Measurements from ENCODE around the gene RUNX1. TPM values are rescaled to one million over a fixed set of nuclear protein-coding genes. Genes with fewer than 3 reads are reported as not detected.

Gene RUNX1
- total RNA-seq, 1 experiment from 2014 or later = 55.2 TPM

DNA sequence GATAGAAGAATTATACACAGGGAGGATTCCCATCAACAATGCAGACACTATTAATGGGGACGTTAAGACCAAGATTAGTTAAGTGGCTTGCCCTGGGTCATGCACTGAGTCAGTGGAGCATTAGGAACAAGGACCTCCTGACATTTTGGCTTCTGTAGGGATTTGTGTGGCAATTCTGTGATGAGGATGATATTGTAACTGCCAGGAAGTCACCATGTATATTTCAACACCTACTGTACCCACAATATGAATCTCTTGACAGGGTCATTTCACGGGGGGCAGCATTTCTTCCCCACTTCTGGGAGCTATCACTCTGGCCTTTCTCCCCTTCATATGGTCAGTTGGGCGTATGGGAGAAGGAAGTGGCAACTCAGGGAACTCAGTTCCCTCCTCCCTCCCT is 134.9 kb downstream of the RUNX1 start:
- Histone ChIP-seq H4K20me1 (ENCODE audit: low read length) (no peaks in the 10 kb centered on the region), H3K36me3 (ENCODE audit: low read depth, low read length) (no peaks in the 10 kb centered on the region), H3F3A (ENCODE audit: low read length, unreplicated experiment) (no peaks in the 10 kb centered on the region), H3K4me1 (ENCODE audit: insufficient read depth, low read length) (peaks cover 19% of the 10 kb centered on the region), H3K9me3 (ENCODE audit: low read length) (no peaks in the 10 kb centered on the region), H3K4me2 (ENCODE audit: low read length) (no peak overlapping the region), H3K4me3 (ENCODE audit: low read length) (no peak overlapping the region), H3K9ac (ENCODE audit: low read length) (no peak overlapping the region), H3K9me2 (replicated peaks; ENCODE audit: low read length) (no peaks in the 10 kb centered on the region), H3K27ac (ENCODE audit: low read length) (no peak overlapping the region), H3K27me3 (ENCODE audit: low read length) (no peaks in the 10 kb centered on the region), H2AFZ (ENCODE audit: low read length) (no peak overlapping the region), H3K79me2 (ENCODE audit: low read length) (no peaks in the 10 kb centered on the region)
- ChIA-PET CTCF (no interaction called here), POLR2A (ENCODE audit: unreplicated experiment) (no interaction called here)
- no peak for ATAC-seq
- no TSS peak for BruUV-seq (replicated peaks)
- TF ChIP-seq, protein P1, sequence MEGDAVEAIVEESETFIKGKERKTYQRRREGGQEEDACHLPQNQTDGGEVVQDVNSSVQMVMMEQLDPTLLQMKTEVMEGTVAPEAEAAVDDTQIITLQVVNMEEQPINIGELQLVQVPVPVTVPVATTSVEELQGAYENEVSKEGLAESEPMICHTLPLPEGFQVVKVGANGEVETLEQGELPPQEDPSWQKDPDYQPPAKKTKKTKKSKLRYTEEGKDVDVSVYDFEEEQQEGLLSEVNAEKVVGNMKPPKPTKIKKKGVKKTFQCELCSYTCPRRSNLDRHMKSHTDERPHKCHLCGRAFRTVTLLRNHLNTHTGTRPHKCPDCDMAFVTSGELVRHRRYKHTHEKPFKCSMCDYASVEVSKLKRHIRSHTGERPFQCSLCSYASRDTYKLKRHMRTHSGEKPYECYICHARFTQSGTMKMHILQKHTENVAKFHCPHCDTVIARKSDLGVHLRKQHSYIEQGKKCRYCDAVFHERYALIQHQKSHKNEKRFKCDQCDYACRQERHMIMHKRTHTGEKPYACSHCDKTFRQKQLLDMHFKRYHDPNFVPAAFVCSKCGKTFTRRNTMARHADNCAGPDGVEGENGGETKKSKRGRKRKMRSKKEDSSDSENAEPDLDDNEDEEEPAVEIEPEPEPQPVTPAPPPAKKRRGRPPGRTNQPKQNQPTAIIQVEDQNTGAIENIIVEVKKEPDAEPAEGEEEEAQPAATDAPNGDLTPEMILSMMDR (conservative IDR thresholded peaks at IDR 0.05; ENCODE audit: low read depth, low read length) = no peak
- TF ChIP-seq EZH2phosphoT487 (IDR thresholded peaks at IDR 0.05; ENCODE audit: borderline replicate concordance, low read length) = no peak
- TF ChIP-seq EZH2 (IDR thresholded peaks at IDR 0.05; ENCODE audit: low read length, unreplicated experiment) = no peak
- DNase-seq = no peak
- intact Hi-C loops (cut with micrococcal nuclease) = no loop called here

DNA sequence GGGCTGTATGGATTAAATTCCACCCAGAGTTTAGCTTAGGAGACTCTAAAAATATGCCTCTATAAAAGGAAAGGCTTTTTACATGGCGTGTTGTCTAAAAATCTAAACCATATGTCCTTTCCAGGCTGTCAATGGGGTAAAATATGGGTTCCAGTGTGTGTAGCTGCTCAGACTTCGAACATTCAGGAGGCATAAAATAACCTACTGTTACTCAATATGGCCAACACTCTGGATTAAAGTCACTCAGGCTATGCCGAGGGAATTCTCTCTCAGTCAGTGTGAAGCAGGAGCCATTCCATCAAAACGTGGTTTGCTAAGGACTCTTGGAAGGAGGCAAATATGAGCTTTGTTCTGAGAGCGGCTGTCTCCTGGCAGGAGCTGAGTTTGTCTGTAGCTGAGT is 135.3 kb downstream of the RUNX1 start:
- H3K36me3 ChIP-seq (ENCODE audit: low read depth, low read length) = no peaks in the 10 kb centered on the region

More for the DNA sequence above, 135.3 kb downstream of the RUNX1 start:
- no peaks in the 10 kb centered on the region for H3F3A ChIP-seq (ENCODE audit: low read length, unreplicated experiment)
- no peak overlapping the region for H3K9ac ChIP-seq (ENCODE audit: low read length)
- ChIA-PET CTCF (no interaction called here), POLR2A (ENCODE audit: unreplicated experiment) (no interaction called here)
- no peak overlapping the region for H3K27ac ChIP-seq (ENCODE audit: low read length)
- no peaks in the 10 kb centered on the region for H4K20me1 ChIP-seq (ENCODE audit: low read length)
- no peak overlapping the region for H2AFZ ChIP-seq (ENCODE audit: low read length)
- DNase-seq = no peak
- H3K9me3 ChIP-seq (ENCODE audit: low read length) = no peaks in the 10 kb centered on the region
- no peak overlapping the region for H3K4me2 ChIP-seq (ENCODE audit: low read length)
- no peak for TF ChIP-seq EZH2 (IDR thresholded peaks at IDR 0.05; ENCODE audit: low read length, unreplicated experiment)
- no peak for TF ChIP-seq EZH2phosphoT487 (IDR thresholded peaks at IDR 0.05; ENCODE audit: borderline replicate concordance, low read length)
- TF ChIP-seq, protein P1 (conservative IDR thresholded peaks at IDR 0.05; ENCODE audit: low read depth, low read length) = no peak
- H3K4me1 ChIP-seq (ENCODE audit: insufficient read depth, low read length) = peaks cover 23% of the 10 kb centered on the region
- no peaks in the 10 kb centered on the region for H3K79me2 ChIP-seq (ENCODE audit: low read length)
- no peaks in the 10 kb centered on the region for H3K27me3 ChIP-seq (ENCODE audit: low read length)
- intact Hi-C loops (cut with micrococcal nuclease) = no loop called here
- BruUV-seq (replicated peaks) = no TSS peak
- H3K4me3 ChIP-seq (ENCODE audit: low read length) = no peak overlapping the region
- H3K9me2 ChIP-seq (replicated peaks; ENCODE audit: low read length) = no peaks in the 10 kb centered on the region
- no peak for ATAC-seq
